NCI-H748 (cell line): Measurements from ENCODE around the gene SOWAHA.
"Not testable (repeated sequence)": the region's sequence is repeated elsewhere in the genome, so short reads cannot be mapped to it uniquely, and the experiment has no call there.

ENCODE experiments used
- DNase-seq: peaks from one replicate; lab custom pipeline; 2025; ENCODE audit not compliant: unreplicated experiment; lab: John Stamatoyannopoulos, UW

The SOWAHA gene

GRCh38 chr5:132777209-132778069 is 35.7 kb upstream of the SOWAHA start, which contains the start of gene SEPTIN8:
Gene SEPTIN8, minus strand, starts transcription at chr5:132777239. Its CDS starts 102 bp downstream, at chr5:132777137.
- peak; percentile 66 for DNase-seq

GRCh38 chr5:132778129-132778528 is 35.0 kb upstream of the SOWAHA start:
- no peak for DNase-seq

- DNase-seq: no peak
Measured at GRCh38 chr5:132778856-132779255, 34.2 kb upstream of the SOWAHA start.

- DNase-seq: no peak
Measured at GRCh38 chr5:132779961-132780360, 33.1 kb upstream of the SOWAHA start.

GRCh38 chr5:132780577-132780976 is 32.5 kb upstream of the SOWAHA start:
- DNase-seq: no peak

GRCh38 chr5:132781029-132781428 is 32.1 kb upstream of the SOWAHA start:
- DNase-seq: no peak

- DNase-seq: no peak
Measured at GRCh38 chr5:132782101-132782500, 31.0 kb upstream of the SOWAHA start.

- no peak for DNase-seq
Measured at GRCh38 chr5:132785365-132785764, 27.7 kb upstream of the SOWAHA start.

GRCh38 chr5:132785864-132786263 is 27.2 kb upstream of the SOWAHA start:
- DNase-seq: no peak

GRCh38 chr5:132787076-132787475 is 26.0 kb upstream of the SOWAHA start:
- no peak for DNase-seq

GRCh38 chr5:132788508-132788907 is 24.6 kb upstream of the SOWAHA start:
- no peak for DNase-seq

- DNase-seq: no peak
Measured at GRCh38 chr5:132788990-132789886, 23.9 kb upstream of the SOWAHA start.

- no peak for DNase-seq
Measured at GRCh38 chr5:132790201-132790865, 22.8 kb upstream of the SOWAHA start.

GRCh38 chr5:132791026-132791425 is 22.1 kb upstream of the SOWAHA start:
- DNase-seq: no peak

GRCh38 chr5:132797651-132798050 is 15.5 kb upstream of the SOWAHA start:
- no peak for DNase-seq

- DNase-seq: no peak
Measured at GRCh38 chr5:132799392-132799791, 13.7 kb upstream of the SOWAHA start.

- no peak for DNase-seq
Measured at GRCh38 chr5:132800545-132800944, 12.6 kb upstream of the SOWAHA start.

- no peak for DNase-seq
Measured at GRCh38 chr5:132802044-132802684, 10.9 kb upstream of the SOWAHA start.

GRCh38 chr5:132802685-132803066 is 10.4 kb upstream of the SOWAHA start:
- DNase-seq: not testable (repeated sequence)

GRCh38 chr5:132804219-132804618 is 8.9 kb upstream of the SOWAHA start:
- not testable (repeated sequence) for DNase-seq

GRCh38 chr5:132805872-132806271 is 7.2 kb upstream of the SOWAHA start:
- not testable (repeated sequence) for DNase-seq
